ENCODE results near the gene HECW1. TPM values are rescaled to one million over a fixed set of nuclear protein-coding genes. Genes with fewer than 3 reads are reported as not detected.
"Not testable (repeated sequence)": the region's sequence is repeated elsewhere in the genome, so short reads cannot be mapped to it uniquely, and the experiment has no call there.

The HECW1 gene
- total RNA-seq, 2 donors from 2014 or later, result 0.04 TPM; not detected in 1

GRCh38 chr7:43568529-43568928, 456.1 kb downstream of the HECW1 start:
- Histone ChIP-seq H3K4me1 (no peaks in the 10 kb centered on the region), H3K27me3 (no peaks in the 10 kb centered on the region), H3K9me3 (no peaks in the 10 kb centered on the region), H3K4me3 (no peak overlapping the region), H3K27ac (no peak overlapping the region), H3K36me3 (no peaks in the 10 kb centered on the region)
- no peak for TF ChIP-seq CTCF (IDR thresholded peaks at IDR 0.05)
- no peak for DNase-seq (ENCODE audit: low spot score)

DNA sequence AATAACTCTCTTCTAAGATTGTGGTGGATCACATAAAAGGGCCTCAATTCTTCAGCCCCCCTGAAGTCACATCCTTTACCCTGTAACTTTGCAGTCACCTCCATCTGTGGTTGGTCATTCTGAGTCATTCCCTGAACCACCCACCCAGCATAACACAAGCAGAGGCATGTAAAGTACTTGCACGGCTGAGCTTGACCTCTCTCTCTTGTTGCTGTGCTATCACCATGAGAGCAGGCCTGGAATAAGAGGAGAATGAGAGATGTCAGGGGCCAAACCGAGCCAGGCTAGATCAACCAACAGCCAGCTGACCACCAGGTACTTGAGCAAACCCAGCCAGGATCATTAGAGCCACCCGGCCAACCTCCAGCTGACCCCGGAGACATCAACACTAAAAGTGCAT, 457.0 kb downstream of the HECW1 start:
- no peaks in the 10 kb centered on the region for H3K4me1 ChIP-seq
- no peak overlapping the region for H3K4me3 ChIP-seq
- DNase-seq (ENCODE audit: low spot score), result no peak
- H3K27ac ChIP-seq, result no peak overlapping the region
- H3K9me3 ChIP-seq, result no peaks in the 10 kb centered on the region
- H3K27me3 ChIP-seq, result no peaks in the 10 kb centered on the region
- no peak for TF ChIP-seq CTCF (IDR thresholded peaks at IDR 0.05)
- no peaks in the 10 kb centered on the region for H3K36me3 ChIP-seq

- Histone ChIP-seq H3K4me1 (no peaks in the 10 kb centered on the region), H3K4me3 (no peak overlapping the region), H3K27ac (no peak overlapping the region), H3K9me3 (no peaks in the 10 kb centered on the region), H3K27me3 (no peaks in the 10 kb centered on the region), H3K36me3 (no peaks in the 10 kb centered on the region)
- no peak for TF ChIP-seq CTCF (IDR thresholded peaks at IDR 0.05)
- DNase-seq (ENCODE audit: low spot score), result no peak
These were observed 458.4 kb downstream of the HECW1 start for GRCh38 chr7:43570688-43571365.

GRCh38 chr7:43572516-43573049, 460.1 kb downstream of the HECW1 start:
- H3K36me3 ChIP-seq, result no peaks in the 10 kb centered on the region
- H3K9me3 ChIP-seq, result no peaks in the 10 kb centered on the region
- no peak overlapping the region for H3K4me3 ChIP-seq
- no peak for TF ChIP-seq CTCF (IDR thresholded peaks at IDR 0.05)
- no peak overlapping the region for H3K27ac ChIP-seq
- H3K27me3 ChIP-seq, result no peaks in the 10 kb centered on the region
- peak; percentile 69 for DNase-seq (ENCODE audit: low spot score)
- no peaks in the 10 kb centered on the region for H3K4me1 ChIP-seq

DNA sequence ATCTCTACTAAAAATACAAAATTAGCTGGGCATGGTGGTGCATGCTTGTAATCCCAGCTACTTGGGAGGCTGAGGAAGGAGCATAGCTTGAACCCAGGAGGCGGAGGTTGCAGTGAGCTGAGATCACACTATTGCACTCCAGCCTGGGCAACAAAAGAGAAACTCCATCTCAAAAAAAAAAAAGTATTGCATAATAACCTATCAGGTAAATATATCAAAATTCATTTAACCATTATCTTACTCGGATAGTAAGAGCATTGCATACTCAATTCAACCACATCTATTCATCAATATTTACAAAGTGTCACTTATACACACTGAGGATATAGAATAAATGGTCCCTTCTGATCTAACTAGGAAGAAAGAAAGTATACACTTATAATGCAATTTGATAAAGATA, 461.4 kb downstream of the HECW1 start:
- not testable (repeated sequence) for H3K27ac ChIP-seq; H3K4me3 ChIP-seq; H3K4me1 ChIP-seq; DNase-seq (ENCODE audit: low spot score); H3K9me3 ChIP-seq; H3K36me3 ChIP-seq; H3K27me3 ChIP-seq

DNA sequence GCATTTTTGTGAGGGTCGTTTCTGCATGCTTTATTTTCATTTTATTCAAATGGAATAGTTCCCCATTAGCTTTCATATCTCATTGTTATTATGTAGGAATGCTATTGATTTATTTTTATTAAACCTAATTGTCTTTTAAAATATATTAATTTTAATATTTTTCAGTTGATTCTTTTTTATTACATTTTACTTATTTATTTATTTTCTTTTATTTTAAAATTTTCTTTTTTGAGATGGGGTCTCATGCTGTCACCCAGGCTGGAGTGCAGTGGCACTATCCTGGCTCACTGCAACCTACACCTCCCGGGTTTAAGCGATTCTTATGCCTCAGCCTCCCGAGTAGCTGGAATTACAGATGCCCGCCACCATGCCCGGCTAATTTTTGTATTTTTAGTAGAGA, 463.1 kb downstream of the HECW1 start:
- no peaks in the 10 kb centered on the region for H3K4me1 ChIP-seq
- no peak for DNase-seq (ENCODE audit: low spot score)
- no peaks in the 10 kb centered on the region for H3K27me3 ChIP-seq
- H3K4me3 ChIP-seq, result no peak overlapping the region
- no peaks in the 10 kb centered on the region for H3K9me3 ChIP-seq
- H3K27ac ChIP-seq, result no peak overlapping the region
- H3K36me3 ChIP-seq, result no peaks in the 10 kb centered on the region
- no peak for TF ChIP-seq CTCF (IDR thresholded peaks at IDR 0.05)

All from right atrium auricular region (tissue), 2 donors.